Right forelimb (tissue), 1 donor: Measurements from ENCODE around the gene P4HA2.

Experiments
- DNase-seq: peaks from one replicate; pipeline ENCODE4 v3.0.0-alpha.2; 2018

The P4HA2 gene

GRCh38 chr5:132221781-132222648, 5.6 kb downstream of the P4HA2 start:
- peak; percentile 87 for DNase-seq

GRCh38 chr5:132220491-132220890, 7.2 kb downstream of the P4HA2 start:
- peak; percentile 18 for DNase-seq

- DNase-seq = no peak
These were observed 7.7 kb downstream of the P4HA2 start for GRCh38 chr5:132219981-132220380.

- DNase-seq = no peak
These were observed 8.2 kb downstream of the P4HA2 start for GRCh38 chr5:132219289-132219970.

GRCh38 chr5:132218321-132218720, 9.3 kb downstream of the P4HA2 start:
- DNase-seq = no peak

- DNase-seq = peak; percentile 88
These were observed 12.3 kb downstream of the P4HA2 start for GRCh38 chr5:132215329-132215728.

GRCh38 chr5:132214491-132214890, 13.2 kb downstream of the P4HA2 start:
- no peak for DNase-seq

GRCh38 chr5:132213666-132214065, 14.0 kb downstream of the P4HA2 start:
- DNase-seq = peak; percentile 26

GRCh38 chr5:132211787-132212186, 15.9 kb downstream of the P4HA2 start:
- DNase-seq = no peak

GRCh38 chr5:132210944-132211343, 16.7 kb downstream of the P4HA2 start:
- no peak for DNase-seq

GRCh38 chr5:132209901-132210545, 17.6 kb downstream of the P4HA2 start:
- DNase-seq = no peak

GRCh38 chr5:132209131-132209530, 18.5 kb downstream of the P4HA2 start:
- DNase-seq = no peak

- DNase-seq = no peak
These were observed 19.9 kb downstream of the P4HA2 start for GRCh38 chr5:132207778-132208177.

- no peak for DNase-seq
These were observed 20.9 kb downstream of the P4HA2 start for GRCh38 chr5:132206782-132207181.

GRCh38 chr5:132205385-132206125, 22.1 kb downstream of the P4HA2 start:
- peak; percentile 68 for DNase-seq

GRCh38 chr5:132204371-132205135, 23.1 kb downstream of the P4HA2 start:
- no peak for DNase-seq

- no peak for DNase-seq
These were observed 23.7 kb downstream of the P4HA2 start for GRCh38 chr5:132203916-132204315.

GRCh38 chr5:132203464-132203818, 24.2 kb downstream of the P4HA2 start:
- no peak for DNase-seq

GRCh38 chr5:132202711-132203463, 24.8 kb downstream of the P4HA2 start:
- no peak for DNase-seq

- DNase-seq = no peak
These were observed 28.5 kb downstream of the P4HA2 start for GRCh38 chr5:132199116-132199680.

- no peak for DNase-seq
These were observed 29.1 kb downstream of the P4HA2 start for GRCh38 chr5:132198571-132198970.
